A549 (cell line): Measurements from ENCODE around the gene PHF1. TPM values are rescaled to one million over a fixed set of nuclear protein-coding genes. Genes with fewer than 3 reads are reported as not detected.

Source experiments
- ATAC-seq, 2 experiments: fragments of 200-7000 bp in 1 of 2; fragments of >200 bp in 1 of 2; cut with Nextera tagmentation in 1 of 2; cut with Tn5 transposase in 1 of 2; 3 replicates each; pipeline versions ENCODE4 v1.8.0 to v1.9.1; 2018 to 2020; ENCODE audit warnings: mild to moderate bottlenecking in 1 of 2, moderate library complexity in 1 of 2
- CTCF ChIA-PET: fragments of 300-600 bp; sonication (Branson Sonifier 250); formaldehyde crosslinking; extraction: SDS; loops from one replicate; lab custom pipeline; 2021; ENCODE audit warnings: antibody characterized with exemption, inconsistent platforms; lab: Yijun Ruan, JAX
- POLR2A ChIA-PET: fragments of 350-600 bp; formaldehyde crosslinking; extraction: SDS; loops from one replicate; lab custom pipeline; 2021; ENCODE audit warnings: antibody characterized with exemption, inconsistent platforms; lab: Yijun Ruan, JAX
- DNase-seq, 2 experiments: peaks; one replicate each; pipeline versions ENCODE4 v3.0.0 to v3.0.0-alpha.2; 2011 to 2016; ENCODE audit warnings: low read depth in 1 of 2, low spot score in 1 of 2
- FAIRE-seq: peaks from 2 replicates; lab custom pipeline; 2011; peaks lifted over from hg19 to GRCh38; lab: Jason Lieb, UNC
- H3K27ac ChIP-seq, 2 experiments: fragments of >200 bp; sonication (Bioruptor Twin); formaldehyde crosslinking; 3 replicates each; pipeline ENCODE4 v1.5.1; 2016 to 2017
- H3K4me1 ChIP-seq: fragments of >200 bp; sonication (Bioruptor Twin); formaldehyde crosslinking; 3 replicates; pipeline ENCODE4 v1.6.1; 2016
- H3K4me2 ChIP-seq: fragments of >200 bp; sonication (Bioruptor Twin); formaldehyde crosslinking; 3 replicates; pipeline ENCODE4 v1.6.1; 2016
- H3K4me3 ChIP-seq: fragments of >200 bp; sonication (Bioruptor Twin); formaldehyde crosslinking; 3 replicates; pipeline ENCODE4 v1.5.1; 2016
- H3K9me3 ChIP-seq: fragments of >200 bp; sonication (Bioruptor Twin); formaldehyde crosslinking; 3 replicates; pipeline ENCODE4 v1.6.1; 2016
- CEBPB ChIP-seq, 2 experiments: fragments of >200 bp in 1 of 2; sonication (Bioruptor Twin) in 1 of 2; formaldehyde crosslinking in 1 of 2; IDR thresholded peaks; 2 replicates each; pipeline ENCODE4 v1.6.1; 2012 to 2016
- CHD2 ChIP-seq: fragments of 150-350 bp; IDR thresholded peaks from 2 replicates; pipeline ENCODE4 v1.6.1; 2014; ENCODE audit warnings: low read length; ENCODE audit not compliant: partially characterized antibody
- CHD4 ChIP-seq: fragments of 200-600 bp; sonication (generic); IDR thresholded peaks from 2 replicates; pipeline ENCODE4 v1.6.1; 2016; ENCODE audit warnings: antibody characterized with exemption, mild to moderate bottlenecking, borderline replicate concordance
- HDAC2 ChIP-seq: fragments of 200-600 bp; sonication (generic); IDR thresholded peaks from 2 replicates; pipeline ENCODE4 v1.6.1; 2016
- HEYL ChIP-seq: fragments of 250-450 bp; sonication (Bioruptor Pico); IDR thresholded peaks from 2 replicates; pipeline ENCODE4 v1.8.0; 2021; ENCODE audit warnings: mild to moderate bottlenecking, moderate library complexity
- KDM1A ChIP-seq: fragments of 200-600 bp; sonication (generic); IDR thresholded peaks from 2 replicates; pipeline ENCODE4 v1.6.1; 2016; ENCODE audit warnings: low read depth, mild to moderate bottlenecking
- KDM5A ChIP-seq: fragments of 200-600 bp; sonication (generic); IDR thresholded peaks from 2 replicates; pipeline ENCODE4 v1.6.1; 2016; ENCODE audit warnings: antibody characterized with exemption, mild to moderate bottlenecking
- MAFK ChIP-seq: fragments of 450-650 bp; IDR thresholded peaks from 2 replicates; pipeline ENCODE4 v1.6.1; 2014; ENCODE audit not compliant: partially characterized antibody
- MAZ ChIP-seq: fragments of 150-350 bp; IDR thresholded peaks from 2 replicates; pipeline ENCODE4 v1.6.1; 2014; ENCODE audit warnings: antibody characterized with exemption, low read depth, low read length, borderline replicate concordance
- NR3C1 ChIP-seq: fragments of >200 bp; sonication (Bioruptor Twin); formaldehyde crosslinking; IDR thresholded peaks from 3 replicates; pipeline ENCODE4 v1.6.1; 2017
- RNF2 ChIP-seq: fragments of 200-600 bp; sonication (generic); IDR thresholded peaks from 2 replicates; pipeline ENCODE4 v1.6.1; 2016; ENCODE audit warnings: low read depth, mild to moderate bottlenecking, antibody characterized with exemption, moderate library complexity, borderline replicate concordance
- SMC3 ChIP-seq: fragments of >200 bp; sonication (Bioruptor Twin); formaldehyde crosslinking; IDR thresholded peaks from 3 replicates; pipeline ENCODE4 v1.6.1; 2018; ENCODE audit warnings: inconsistent platforms
- SREBF2 ChIP-seq: fragments of 450-650 bp; IDR thresholded peaks from 2 replicates; pipeline ENCODE4 v1.6.1; 2014; ENCODE audit warnings: mild to moderate bottlenecking, moderate library complexity
- ZFP36 ChIP-seq: fragments of 450-650 bp; IDR thresholded peaks from 2 replicates; pipeline ENCODE4 v1.6.1; 2014; ENCODE audit warnings: borderline replicate concordance; ENCODE audit not compliant: partially characterized antibody
- ZSCAN20 ChIP-seq: fragments of 250-450 bp; sonication (Bioruptor Pico); IDR thresholded peaks from 2 replicates; pipeline ENCODE4 v1.8.0; 2022; ENCODE audit warnings: mild to moderate bottlenecking, moderate library complexity
- WGBS: methylation state at CpG from one replicate; pipeline ENCODE4 v1.1.6; 2017; ENCODE audit errors: missing lambda C conversion rate; 5-methylcytosine and 5-hydroxymethylcytosine counted together
- polyA plus RNA-seq, 4 experiments: library from polyadenylated mRNA; depleted of rRNA in 3 of 4; stranded (reverse); fragments of >200 nt; fragmentation: RNase III in 1 of 4; extraction: RNeasy Plus Mini Kit Qiagen cat#74134 plus additional on column Dnase treatment in 1 of 4; gene quantifications; 2 replicates in 3 of 4; 3 replicates in 1 of 4; pipeline ENCODE4 v1.2.3, GENCODE V29; 2011 to 2017
- TF ChIP-seq, protein P1 (sequence below): fragments of 200-600 bp; sonication (generic); IDR thresholded peaks from 2 replicates; pipeline ENCODE4 v1.6.1; 2016; ENCODE audit warnings: antibody characterized with exemption, mild to moderate bottlenecking, moderate library complexity

PHF1 gene
- polyA plus RNA-seq, 2 of the 4 experiments (the other 2 are of a cell fraction) = 14.0 to 21.4 TPM

DNA sequence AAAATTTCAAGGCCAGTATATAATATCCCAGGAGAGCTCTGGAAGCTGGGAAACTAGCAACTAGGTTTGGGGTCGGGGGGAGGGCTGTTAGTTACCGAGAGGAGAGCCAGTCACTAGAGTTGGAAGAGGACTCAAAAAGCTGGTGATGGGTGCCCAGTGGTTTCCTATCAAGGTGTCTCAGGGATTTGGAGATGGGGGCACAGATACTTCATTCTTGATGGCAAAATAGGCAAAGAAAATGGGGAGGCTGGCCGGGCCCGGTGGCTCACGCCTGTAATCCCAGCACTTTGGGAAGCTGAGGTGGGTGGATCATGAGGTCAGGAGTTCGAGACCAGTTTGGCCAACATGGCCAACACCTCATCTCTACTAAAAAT is 805 bp downstream of the PHF1 start:
- ChIA-PET CTCF (interaction anchor here (0.6 to 2.1 kb wide), 2 partner anchors 9 to 14 kb away, joined by 3 to 5 read pairs; no protein-coding TSS in a partner anchor), POLR2A (no interaction called here)
- WGBS = 76% methylated on average over 6 of the region's 6 CpGs
- Histone ChIP-seq H3K9me3 (no peaks in the 10 kb centered on the region), H3K27ac (peak overlapping the region; percentile 98 to 99; a peak in 5 of 6 replicates), H3K4me2 (peak overlapping the region; percentile 88), H3K4me1 (peaks cover 29% of the 10 kb centered on the region), H3K4me3 (peak overlapping the region; percentile 99)
- ATAC-seq (no peak), DNase-seq (no peak), FAIRE-seq (no peak)
- TF ChIP-seq KDM5A (no peak), NR3C1 (no peak), HEYL (no peak), MAZ (no peak)

- POLR2A ChIA-PET = no interaction called here
- CTCF ChIA-PET = interaction anchor here (0.6 to 2.1 kb wide), 3 partner anchors 8 to 21 kb away, joined by 3 to 5 read pairs (median 3); no protein-coding TSS in a partner anchor
Measured at GRCh38 chr6:33412140-33413009, 1.6 kb downstream of the PHF1 start.

GRCh38 chr6:33413241-33414120 is 2.7 kb downstream of the PHF1 start:
- TF ChIP-seq SREBF2 (no peak), HDAC2 (no peak), KDM1A (no peak), ZSCAN20 (CRISPR knock-in tag) (no peak), ZFP36 (no peak), SMC3 (no peak)
- Histone ChIP-seq H3K9me3 (no peaks in the 10 kb centered on the region), H3K4me1 (peaks cover 34% of the 10 kb centered on the region), H3K27ac (no peak overlapping the region), H3K4me2 (no peak overlapping the region), H3K4me3 (no peak overlapping the region)
- FAIRE-seq (no peak), DNase-seq (no peak), ATAC-seq (no peak)
- ChIA-PET CTCF (interaction anchor here (1.7 to 2.1 kb wide), 2 partner anchors 11 to 13 kb away, joined by 5 to 6 read pairs; no protein-coding TSS in a partner anchor), POLR2A (no interaction called here)
- WGBS = 93% methylated on average over 13 of the region's 14 CpGs

More at GRCh38 chr6:33412140-33413009, 1.6 kb downstream of the PHF1 start:
- no peak overlapping the region for H3K27ac ChIP-seq
- DNase-seq = no peak
- H3K9me3 ChIP-seq = no peaks in the 10 kb centered on the region
- H3K4me3 ChIP-seq = no peak overlapping the region
- FAIRE-seq = no peak
- TF ChIP-seq CHD2 = no peak
- TF ChIP-seq RNF2 = no peak
- TF ChIP-seq, protein P1, sequence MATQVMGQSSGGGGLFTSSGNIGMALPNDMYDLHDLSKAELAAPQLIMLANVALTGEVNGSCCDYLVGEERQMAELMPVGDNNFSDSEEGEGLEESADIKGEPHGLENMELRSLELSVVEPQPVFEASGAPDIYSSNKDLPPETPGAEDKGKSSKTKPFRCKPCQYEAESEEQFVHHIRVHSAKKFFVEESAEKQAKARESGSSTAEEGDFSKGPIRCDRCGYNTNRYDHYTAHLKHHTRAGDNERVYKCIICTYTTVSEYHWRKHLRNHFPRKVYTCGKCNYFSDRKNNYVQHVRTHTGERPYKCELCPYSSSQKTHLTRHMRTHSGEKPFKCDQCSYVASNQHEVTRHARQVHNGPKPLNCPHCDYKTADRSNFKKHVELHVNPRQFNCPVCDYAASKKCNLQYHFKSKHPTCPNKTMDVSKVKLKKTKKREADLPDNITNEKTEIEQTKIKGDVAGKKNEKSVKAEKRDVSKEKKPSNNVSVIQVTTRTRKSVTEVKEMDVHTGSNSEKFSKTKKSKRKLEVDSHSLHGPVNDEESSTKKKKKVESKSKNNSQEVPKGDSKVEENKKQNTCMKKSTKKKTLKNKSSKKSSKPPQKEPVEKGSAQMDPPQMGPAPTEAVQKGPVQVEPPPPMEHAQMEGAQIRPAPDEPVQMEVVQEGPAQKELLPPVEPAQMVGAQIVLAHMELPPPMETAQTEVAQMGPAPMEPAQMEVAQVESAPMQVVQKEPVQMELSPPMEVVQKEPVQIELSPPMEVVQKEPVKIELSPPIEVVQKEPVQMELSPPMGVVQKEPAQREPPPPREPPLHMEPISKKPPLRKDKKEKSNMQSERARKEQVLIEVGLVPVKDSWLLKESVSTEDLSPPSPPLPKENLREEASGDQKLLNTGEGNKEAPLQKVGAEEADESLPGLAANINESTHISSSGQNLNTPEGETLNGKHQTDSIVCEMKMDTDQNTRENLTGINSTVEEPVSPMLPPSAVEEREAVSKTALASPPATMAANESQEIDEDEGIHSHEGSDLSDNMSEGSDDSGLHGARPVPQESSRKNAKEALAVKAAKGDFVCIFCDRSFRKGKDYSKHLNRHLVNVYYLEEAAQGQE = no peak
- TF ChIP-seq CHD4 = no peak
- TF ChIP-seq CEBPB (IDR thresholded peaks at IDR 0.05) = no peak
- no peak for TF ChIP-seq MAFK
- peaks cover 33% of the 10 kb centered on the region for H3K4me1 ChIP-seq
- ATAC-seq = no peak
- peak overlapping the region; percentile 88; the same call in 1 of the 3 replicates for H3K4me2 ChIP-seq
- WGBS = 93% methylated on average over 9 of the region's 10 CpGs
